Measurements from ENCODE around the gene SLC16A5. TPM values are rescaled to one million over a fixed set of nuclear protein-coding genes. Genes with fewer than 3 reads are reported as not detected.

SLC16A5 gene
- total and polyA plus RNA-seq, 10 of the 15 experiments (the other 5 are each of a cell fraction or from before 2014, with no cell fraction given) = 0.03 to 3.1 (median 0.96) TPM

GRCh38 chr17:75051941-75052340 lies 35.8 kb upstream of the SLC16A5 start (continued):
- TF ChIP-seq RELB (IDR thresholded peaks at IDR 0.05; ENCODE audit: low read depth) = no peak
- TF ChIP-seq ZBTB4 (CRISPR knock-in tag; IDR thresholded peaks at IDR 0.05) = no peak
- TF ChIP-seq MTA3 (IDR thresholded peaks at IDR 0.05; ENCODE audit: borderline replicate concordance, low read length) = no peak
- no peak for TF ChIP-seq PAX8 (IDR thresholded peaks at IDR 0.05)
- TF ChIP-seq ZNF687 (IDR thresholded peaks at IDR 0.05) = no peak
- no peak for TF ChIP-seq HCFC1 (IDR thresholded peaks at IDR 0.05; ENCODE audit: low read length)
- no peak for TF ChIP-seq IKZF1 (conservative IDR thresholded peaks at IDR 0.05)
